NT2/D1 (cell line): ENCODE data around the gene LGI4.

Experiments
- DNase-seq: peaks from one replicate; pipeline ENCODE4 v3.0.0-alpha.2; 2011; ENCODE audit warnings: low read depth, low spot score
- H3K27me3 ChIP-seq: 2 replicates; pipeline ENCODE4 v1.6.0; 2011; ENCODE audit warnings: mild to moderate bottlenecking; ENCODE audit not compliant: insufficient read length, insufficient read depth
- H3K36me3 ChIP-seq: 2 replicates; pipeline ENCODE4 v1.6.1; 2011; ENCODE audit warnings: mild to moderate bottlenecking, low read length, mixed read lengths; ENCODE audit not compliant: insufficient read depth, insufficient read length
- H3K4me1 ChIP-seq: 2 replicates; pipeline ENCODE4 v1.5.1; 2011; ENCODE audit not compliant: insufficient read depth, insufficient read length
- H3K4me3 ChIP-seq: 2 replicates; pipeline ENCODE4 v1.5.1; 2011; ENCODE audit warnings: low read depth; ENCODE audit not compliant: insufficient read length
- H3K9ac ChIP-seq: 2 replicates; pipeline ENCODE4 v1.6.0; 2011; ENCODE audit warnings: low read depth; ENCODE audit not compliant: insufficient read length
- H3K9me3 ChIP-seq: 2 replicates; pipeline ENCODE4 v1.5.1; 2011; ENCODE audit warnings: mild to moderate bottlenecking, low read length; ENCODE audit not compliant: insufficient read depth
- SUZ12 ChIP-seq: IDR thresholded peaks from 2 replicates; pipeline ENCODE4 v1.6.1; 2011; ENCODE audit not compliant: insufficient read length, insufficient read depth; ENCODE audit errors: extremely low read depth
- YY1 ChIP-seq: IDR thresholded peaks from 2 replicates; pipeline ENCODE4 v1.6.1; 2011; ENCODE audit not compliant: insufficient read length, insufficient read depth
- ZNF274 ChIP-seq: IDR thresholded peaks from 2 replicates; pipeline ENCODE4 v1.6.1; 2011; ENCODE audit warnings: mild to moderate bottlenecking, low read depth, low read length

LGI4 gene

GRCh38 chr19:35174226-35174625 is 39.4 kb upstream of the LGI4 start:
- no peaks in the 10 kb centered on the region for H3K9me3 ChIP-seq
- no peaks in the 10 kb centered on the region for H3K4me1 ChIP-seq
- DNase-seq: no peak
- TF ChIP-seq SUZ12 (no peak), YY1 (no peak), ZNF274 (no peak)
- no peak overlapping the region for H3K4me3 ChIP-seq
- H3K9ac ChIP-seq: no peak overlapping the region
- H3K27me3 ChIP-seq: no peaks in the 10 kb centered on the region
- H3K36me3 ChIP-seq: peaks cover 25% of the 10 kb centered on the region

GRCh38 chr19:35171730-35172129 is 36.9 kb upstream of the LGI4 start:
- peaks cover 46% of the 10 kb centered on the region for H3K36me3 ChIP-seq
- peaks cover 2% of the 10 kb centered on the region; the same call in 1 of the 2 replicates for H3K9me3 ChIP-seq
- no peaks in the 10 kb centered on the region for H3K4me1 ChIP-seq
- no peak overlapping the region for H3K4me3 ChIP-seq
- TF ChIP-seq ZNF274: no peak
- TF ChIP-seq YY1: no peak
- no peak for TF ChIP-seq SUZ12
- DNase-seq: no peak
- H3K9ac ChIP-seq: no peak overlapping the region
- H3K27me3 ChIP-seq: no peaks in the 10 kb centered on the region

GRCh38 chr19:35170359-35171061 is 35.7 kb upstream of the LGI4 start:
- Histone ChIP-seq H3K4me3 (no peak overlapping the region), H3K9me3 (peaks cover 14% of the 10 kb centered on the region), H3K36me3 (peaks cover 58% of the 10 kb centered on the region), H3K27me3 (no peaks in the 10 kb centered on the region), H3K9ac (no peak overlapping the region), H3K4me1 (no peaks in the 10 kb centered on the region)
- DNase-seq: no peak
- no peak for TF ChIP-seq SUZ12
- no peak for TF ChIP-seq ZNF274
- TF ChIP-seq YY1: no peak

- no peak overlapping the region for H3K4me3 ChIP-seq
- peaks cover 69% of the 10 kb centered on the region for H3K36me3 ChIP-seq
- peaks cover 25% of the 10 kb centered on the region for H3K9me3 ChIP-seq
- H3K9ac ChIP-seq: no peak overlapping the region
- H3K4me1 ChIP-seq: no peaks in the 10 kb centered on the region
- DNase-seq: no peak
- H3K27me3 ChIP-seq: no peaks in the 10 kb centered on the region
- no peak for TF ChIP-seq ZNF274
- TF ChIP-seq SUZ12: no peak
- TF ChIP-seq YY1: no peak
These were observed 34.5 kb upstream of the LGI4 start for GRCh38 chr19:35169221-35169995.

GRCh38 chr19:35168196-35168595 is 33.3 kb upstream of the LGI4 start:
- Histone ChIP-seq H3K4me1 (no peaks in the 10 kb centered on the region), H3K4me3 (no peak overlapping the region), H3K9ac (no peak overlapping the region), H3K9me3 (peaks cover 36% of the 10 kb centered on the region), H3K27me3 (no peaks in the 10 kb centered on the region), H3K36me3 (peaks cover 78% of the 10 kb centered on the region)
- no peak for DNase-seq
- TF ChIP-seq YY1 (no peak), ZNF274 (no peak), SUZ12 (no peak)

DNA sequence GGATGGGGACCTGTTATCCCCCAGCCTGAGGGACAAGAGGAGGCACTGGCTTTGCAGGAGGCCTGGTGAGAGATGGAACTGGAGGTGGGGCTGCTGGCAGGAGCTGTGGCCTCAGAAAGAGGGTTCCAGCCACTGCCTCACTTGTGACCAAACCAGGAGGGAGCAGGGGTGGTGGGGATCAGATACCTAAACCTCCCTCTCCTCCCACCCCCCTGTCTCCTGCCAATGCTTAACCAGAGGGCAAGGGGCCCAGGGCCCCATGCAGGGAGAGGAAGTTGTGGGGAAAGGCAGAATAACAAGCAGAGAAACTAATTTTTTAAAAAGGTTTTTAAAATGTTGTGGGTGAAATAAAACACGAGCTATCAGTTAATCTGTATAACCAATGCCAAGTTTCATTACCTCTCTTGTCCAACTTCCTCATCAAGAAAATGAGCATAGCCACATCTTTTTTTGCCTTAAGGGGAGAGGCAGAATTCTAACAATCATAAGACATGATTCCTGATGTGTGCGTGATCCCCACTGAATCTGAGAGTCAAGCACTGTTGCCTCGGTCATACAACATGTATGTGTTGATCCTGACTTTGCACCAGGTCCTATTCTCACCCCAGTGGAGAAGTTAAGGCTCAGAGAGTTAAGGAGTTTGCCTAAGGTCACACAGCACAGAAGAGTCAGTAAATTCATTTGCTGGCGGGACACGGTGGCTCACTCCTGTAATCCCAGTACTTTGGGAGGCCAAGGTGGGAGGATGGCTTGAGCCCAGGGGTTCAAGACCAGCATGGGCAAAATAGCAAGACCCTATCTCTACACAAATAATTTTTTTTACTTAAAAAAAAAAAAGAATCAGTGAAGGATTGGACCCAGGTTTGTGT is 32.6 kb upstream of the LGI4 start:
- Histone ChIP-seq H3K4me1 (no peaks in the 10 kb centered on the region), H3K9me3 (peaks cover 40% of the 10 kb centered on the region), H3K9ac (no peak overlapping the region), H3K36me3 (peaks cover 81% of the 10 kb centered on the region), H3K27me3 (no peaks in the 10 kb centered on the region), H3K4me3 (no peak overlapping the region)
- TF ChIP-seq ZNF274: no peak
- no peak for TF ChIP-seq YY1
- TF ChIP-seq SUZ12: no peak
- no peak for DNase-seq
